GM19238 (cell line): Measurements from ENCODE around the gene MOB3B.
"Not testable (repeated sequence)": the region's sequence is repeated elsewhere in the genome, so short reads cannot be mapped to it uniquely, and the experiment has no call there.

Source experiments
- DNase-seq: peaks from one replicate; pipeline ENCODE4 v3.0.0; 2011; ENCODE audit warnings: low spot score; ENCODE audit not compliant: insufficient read length

The MOB3B gene

DNA sequence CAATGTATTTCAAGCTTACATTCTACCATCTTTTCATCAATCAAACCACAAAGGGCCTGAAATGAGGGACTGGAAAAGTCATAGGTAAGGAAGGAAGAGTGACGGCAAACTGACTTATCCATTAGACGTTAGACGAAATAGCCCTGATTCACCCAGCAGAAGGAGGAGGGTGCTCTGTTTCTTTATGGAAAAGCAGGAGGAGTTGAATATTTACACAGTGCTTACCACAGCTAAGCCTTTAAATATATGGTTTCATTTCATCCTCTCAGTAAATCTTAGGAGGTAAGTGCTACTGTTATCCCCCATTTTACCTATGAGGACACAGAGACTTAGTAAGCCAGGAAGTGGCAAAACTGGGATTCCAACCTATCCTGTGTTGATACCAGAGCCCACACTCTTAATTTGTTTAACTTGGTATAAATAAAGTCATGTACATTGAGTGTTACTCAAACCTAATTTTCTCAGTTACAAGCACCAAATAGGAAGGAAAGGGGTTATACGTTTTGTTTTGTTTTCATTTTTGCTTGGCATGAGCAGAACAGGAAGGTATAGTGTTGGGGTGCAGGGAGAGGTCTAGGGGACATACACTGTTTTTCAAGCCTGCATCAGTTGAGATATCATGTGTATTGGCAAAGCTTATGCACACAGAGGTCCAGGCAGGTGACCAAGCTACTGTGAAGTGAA is 103.6 kb downstream of the MOB3B start:
- DNase-seq, result no peak

DNA sequence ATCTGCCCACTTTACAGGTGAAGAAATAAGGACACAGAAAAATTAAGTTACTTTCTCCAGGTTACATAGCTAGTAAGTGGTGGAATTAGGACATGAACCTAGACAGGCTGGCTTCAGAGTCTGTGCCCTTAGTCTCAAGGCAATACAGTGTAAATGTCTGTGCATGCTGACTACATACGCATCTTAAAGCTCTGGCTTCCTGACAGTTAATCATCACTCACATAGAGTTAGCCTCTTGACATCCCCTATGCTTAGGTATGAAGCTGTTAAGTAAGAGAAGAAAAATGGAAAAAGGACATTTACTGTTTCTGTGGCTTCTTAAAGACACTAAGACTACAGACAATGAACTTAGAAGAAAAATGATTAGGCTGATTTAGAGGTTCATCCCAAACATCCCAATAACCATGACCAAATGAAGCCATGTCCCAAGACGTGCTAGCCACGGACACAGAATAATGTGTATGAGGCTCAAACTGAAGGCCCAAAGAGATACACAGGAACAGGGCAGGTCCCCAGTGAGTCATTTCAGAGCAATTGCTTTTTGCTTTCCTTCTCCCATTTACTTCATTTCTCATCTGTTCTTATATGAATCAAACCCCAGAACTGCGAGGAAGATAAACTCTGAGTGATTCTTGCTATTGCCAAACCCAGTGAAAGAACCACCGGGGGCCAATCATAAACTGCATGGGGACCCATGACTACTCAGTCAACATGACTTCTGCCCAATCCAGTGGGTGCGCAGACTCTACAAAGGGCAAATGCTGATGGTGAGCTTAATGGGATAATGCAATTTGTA is 105.5 kb downstream of the MOB3B start:
- no peak for DNase-seq

DNA sequence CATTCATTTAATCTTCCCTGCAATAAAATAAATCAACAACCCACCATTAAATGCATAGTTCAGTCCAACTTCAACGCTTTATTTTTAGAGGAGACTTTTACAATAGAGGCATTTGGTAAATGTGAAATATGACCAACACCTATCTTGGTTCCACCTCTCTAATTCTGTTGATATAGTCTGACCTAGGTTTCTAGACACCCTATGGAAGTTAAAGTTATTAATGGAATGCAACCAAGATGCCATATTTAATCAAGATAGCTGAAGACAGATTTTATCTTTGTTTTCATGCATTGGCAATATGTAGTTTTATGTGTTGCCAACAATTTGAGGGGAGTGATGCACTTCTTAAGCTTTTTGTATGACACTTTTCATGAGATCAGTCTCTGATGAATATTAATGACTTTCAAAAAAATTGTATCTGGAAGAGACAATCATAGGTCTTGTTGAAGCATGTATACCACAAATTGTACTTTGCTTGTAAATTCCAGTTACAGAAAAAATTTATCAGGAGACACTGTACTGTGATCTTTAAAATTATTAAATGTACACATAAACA is 107.3 kb downstream of the MOB3B start:
- DNase-seq, result no peak

DNA sequence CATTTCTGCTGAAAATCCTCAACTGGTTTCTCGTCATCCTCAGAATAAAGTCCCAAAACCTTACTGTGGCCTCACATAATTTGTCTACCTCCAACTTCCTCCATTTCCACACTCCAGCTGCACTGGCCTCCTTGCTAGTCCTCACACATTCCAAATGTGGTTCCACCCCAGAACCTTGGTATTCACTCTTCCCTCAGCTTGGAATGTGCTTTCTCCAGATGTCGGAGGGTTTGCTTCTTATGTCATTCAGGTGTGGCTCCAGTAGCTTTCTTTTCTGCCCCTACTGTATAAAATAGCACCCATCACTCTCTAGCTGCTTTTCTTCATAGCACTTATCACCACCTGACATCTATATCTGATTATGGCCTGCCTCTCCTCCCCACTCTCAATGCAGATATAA is 108.0 kb downstream of the MOB3B start:
- no peak for DNase-seq

DNA sequence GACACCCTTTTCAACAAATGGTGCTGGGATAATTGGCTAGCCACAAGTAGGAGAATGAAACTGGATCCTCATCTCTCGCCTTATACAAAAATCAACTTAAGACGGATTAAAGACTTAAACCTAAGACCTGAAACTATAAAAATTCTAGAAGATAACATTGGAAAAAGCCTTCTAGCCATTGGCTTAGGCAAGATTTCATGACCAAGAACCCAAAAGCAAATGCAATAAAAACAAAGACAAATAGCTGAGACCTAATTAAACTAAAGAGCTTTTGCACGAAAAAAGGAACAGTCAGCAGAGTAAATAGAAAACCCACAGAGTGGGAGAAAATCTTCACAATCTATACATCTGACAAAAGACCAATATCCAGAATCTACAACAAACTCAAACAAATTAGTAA is 110.1 kb downstream of the MOB3B start:
- DNase-seq, result not testable (repeated sequence)

DNA sequence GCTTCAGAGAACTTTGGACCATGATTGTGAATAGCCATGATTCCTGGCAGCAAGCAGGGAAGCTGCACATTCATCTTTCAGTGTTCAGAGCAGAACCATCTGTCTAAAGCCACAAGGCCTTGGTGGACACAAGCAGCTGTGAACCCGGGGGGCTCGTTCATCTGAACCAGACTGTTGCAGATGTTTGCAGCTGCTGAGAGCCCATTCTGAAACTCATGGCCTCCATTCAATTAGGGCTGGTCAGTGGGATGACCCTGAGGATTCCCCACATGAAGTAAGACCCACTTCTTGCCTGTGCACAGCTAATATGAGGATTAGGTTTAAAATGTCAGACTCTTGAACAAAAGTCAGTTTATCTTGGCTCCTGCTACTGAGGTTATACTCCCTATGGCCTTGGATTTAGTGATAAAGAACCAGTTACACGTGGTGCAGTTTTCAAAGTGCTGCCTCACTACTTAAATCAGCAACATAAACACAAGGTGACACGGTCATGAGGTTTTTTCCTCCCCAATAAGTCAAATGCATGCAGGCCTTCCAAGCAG is 115.3 kb downstream of the MOB3B start:
- no peak for DNase-seq

DNA sequence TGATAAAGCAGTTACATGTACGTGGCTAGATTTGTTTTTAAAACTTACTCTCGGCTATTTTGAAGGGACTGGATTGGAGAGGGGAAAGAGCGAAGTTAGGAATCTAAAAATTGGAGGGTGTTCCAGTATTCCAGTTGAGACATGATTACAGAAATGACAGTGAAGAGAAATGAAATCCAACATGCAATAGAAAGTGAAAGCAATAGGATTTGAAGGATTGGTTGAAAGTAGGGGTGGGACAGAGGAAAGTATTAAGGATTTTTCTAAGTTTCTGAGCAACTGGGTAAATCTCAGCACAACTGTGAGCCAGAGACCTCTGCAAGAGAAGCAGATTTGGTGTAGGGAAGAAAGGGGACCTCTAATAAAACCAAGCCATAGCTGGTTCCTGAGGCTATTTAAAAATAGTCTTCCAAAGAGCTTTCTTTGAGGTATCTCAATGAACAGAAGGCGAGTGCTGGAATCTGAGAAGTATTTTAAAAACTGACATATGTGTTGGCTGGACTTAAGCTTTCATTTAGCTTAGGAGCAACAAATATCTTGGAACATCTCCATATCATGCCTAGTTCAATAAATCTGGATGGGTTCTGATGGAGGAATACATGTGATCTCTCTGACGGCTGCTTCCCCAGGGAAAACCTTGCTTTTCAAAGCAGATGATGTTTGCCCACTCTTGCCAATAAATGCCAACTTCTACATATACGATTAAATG is 115.9 kb downstream of the MOB3B start:
- DNase-seq, result no peak

DNA sequence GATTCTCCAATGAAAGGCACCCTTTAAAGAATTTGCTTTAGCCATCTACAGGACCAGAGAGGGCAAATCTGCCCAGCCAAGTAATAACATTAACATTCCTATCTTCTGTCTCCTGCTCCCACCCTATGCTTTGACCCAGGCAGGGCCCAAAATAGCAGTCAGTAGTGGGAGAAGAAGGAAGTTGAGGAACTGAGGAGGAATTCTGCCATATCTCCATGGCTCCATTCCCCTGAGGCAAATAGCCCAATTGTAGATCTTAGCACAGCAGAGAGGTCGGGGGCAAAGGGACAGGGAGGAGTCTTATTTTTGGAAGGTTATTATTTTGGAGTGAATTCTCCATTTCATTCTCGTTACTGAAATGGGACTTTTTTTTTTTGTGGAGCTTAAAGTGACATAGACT is 116.7 kb downstream of the MOB3B start:
- no peak for DNase-seq

DNA sequence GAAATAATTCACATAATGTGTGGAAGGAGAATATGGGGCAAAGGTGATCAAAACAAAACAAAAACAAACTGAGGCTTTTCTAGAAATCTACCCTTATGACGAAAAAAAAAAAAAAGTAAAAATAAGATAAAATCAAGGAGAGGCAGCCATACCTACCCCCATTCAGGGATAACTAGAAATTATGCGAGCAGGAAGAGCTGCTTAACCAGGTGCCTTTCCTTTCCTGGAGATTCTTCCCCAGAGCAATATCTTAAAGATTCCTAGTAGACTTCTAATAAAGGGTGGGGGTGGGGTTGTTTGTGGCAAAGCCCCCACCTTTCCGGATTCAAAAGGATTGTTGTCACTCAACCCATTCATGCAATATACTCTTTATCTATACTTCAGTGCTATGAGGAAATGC is 117.5 kb downstream of the MOB3B start:
- DNase-seq, result no peak

DNA sequence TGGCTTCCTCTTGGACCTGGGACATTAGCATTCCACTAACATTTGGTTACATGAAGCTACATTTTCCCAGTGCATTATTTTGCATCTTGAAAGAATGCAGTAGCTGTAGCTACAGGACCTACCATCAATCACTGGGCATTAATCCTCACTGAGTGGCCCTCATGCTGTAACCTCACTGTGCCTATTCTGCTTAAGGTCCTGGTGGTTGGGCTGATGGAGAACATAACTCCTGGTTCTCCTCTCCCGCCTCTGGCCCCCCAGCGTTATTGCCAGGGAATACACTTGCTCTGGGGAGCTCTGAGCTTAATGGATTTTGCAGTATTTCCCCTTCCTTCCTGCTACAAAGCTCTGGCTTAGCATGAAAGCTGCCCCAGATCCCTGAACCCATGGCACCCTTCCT is 121.1 kb downstream of the MOB3B start:
- no peak for DNase-seq

DNA sequence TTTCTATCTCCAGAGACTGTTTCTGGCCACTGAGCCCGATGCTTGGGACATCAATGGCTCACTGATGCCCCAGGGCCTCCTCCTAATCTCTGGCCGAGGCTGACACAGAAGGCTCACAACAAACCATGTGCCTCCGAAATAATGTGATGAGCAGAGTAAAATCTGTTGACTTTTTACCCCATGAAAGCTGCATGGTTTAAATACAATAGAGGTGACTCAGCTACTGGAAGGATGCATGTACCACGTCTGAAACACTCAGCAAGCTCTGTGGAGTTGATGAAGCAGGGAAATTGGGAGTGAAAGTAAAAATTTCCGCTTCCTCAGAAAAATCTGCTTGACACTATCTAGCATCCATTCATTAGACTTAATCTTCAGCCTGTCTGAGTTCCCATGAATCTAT is 121.6 kb downstream of the MOB3B start:
- DNase-seq, result no peak

DNA sequence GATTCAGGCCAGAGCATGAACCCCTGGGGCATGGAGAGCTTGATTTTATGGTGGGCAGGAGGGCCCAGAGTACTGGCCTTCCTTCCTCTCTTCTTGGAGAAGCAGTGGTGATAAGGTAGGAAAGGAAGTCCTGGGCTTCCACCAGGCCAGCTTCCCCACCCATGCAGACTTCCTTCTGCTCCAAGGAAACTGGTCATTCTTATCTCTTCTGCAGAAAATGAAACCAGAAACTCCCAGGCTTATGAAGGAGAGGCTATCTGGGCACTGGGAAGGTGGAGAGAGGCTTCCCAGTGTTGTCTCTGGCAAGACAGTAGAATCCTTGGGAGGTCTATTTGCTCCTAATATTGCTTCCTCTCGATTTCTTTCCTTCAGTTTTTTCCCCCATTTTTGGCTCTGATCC is 122.1 kb downstream of the MOB3B start:
- DNase-seq, result no peak

DNA sequence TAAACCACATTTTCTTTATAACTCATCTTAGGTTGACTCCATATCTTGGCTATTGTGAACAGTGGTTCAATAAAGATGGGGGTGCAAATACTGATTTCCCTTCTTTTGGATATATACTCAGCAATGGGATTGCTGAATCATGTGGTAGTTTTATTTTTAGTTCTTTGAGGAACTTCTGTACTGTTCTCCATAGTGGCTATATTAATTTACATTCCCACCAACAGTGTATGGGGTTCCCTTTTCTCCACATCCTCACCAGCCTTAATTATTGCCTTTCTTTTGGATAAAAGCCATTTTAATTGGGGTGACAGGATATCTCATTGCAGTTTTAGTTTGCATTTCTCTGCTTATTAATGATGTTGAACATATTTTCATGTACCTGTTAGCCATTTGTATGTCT is 125.0 kb downstream of the MOB3B start:
- DNase-seq, result no peak

DNA sequence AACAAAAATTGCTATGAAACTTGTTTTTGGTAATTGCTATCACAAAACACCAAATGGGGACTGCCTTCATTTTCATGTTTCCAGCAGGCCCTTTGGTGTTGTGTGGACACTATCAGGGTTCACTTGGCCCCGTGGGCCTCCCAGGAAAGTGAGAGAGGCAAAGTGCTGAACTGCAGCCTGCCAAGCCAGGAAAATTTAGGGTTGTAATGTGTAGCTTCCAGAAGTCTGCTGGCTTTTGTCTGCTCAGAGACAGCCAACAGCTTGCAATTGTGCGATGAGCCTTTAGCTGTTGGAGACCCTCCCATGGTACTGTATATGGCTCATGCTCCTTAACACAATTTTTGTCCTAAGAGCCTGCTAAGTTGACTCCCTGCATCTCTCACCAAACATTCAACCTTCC is 127.0 kb downstream of the MOB3B start:
- no peak for DNase-seq

DNA sequence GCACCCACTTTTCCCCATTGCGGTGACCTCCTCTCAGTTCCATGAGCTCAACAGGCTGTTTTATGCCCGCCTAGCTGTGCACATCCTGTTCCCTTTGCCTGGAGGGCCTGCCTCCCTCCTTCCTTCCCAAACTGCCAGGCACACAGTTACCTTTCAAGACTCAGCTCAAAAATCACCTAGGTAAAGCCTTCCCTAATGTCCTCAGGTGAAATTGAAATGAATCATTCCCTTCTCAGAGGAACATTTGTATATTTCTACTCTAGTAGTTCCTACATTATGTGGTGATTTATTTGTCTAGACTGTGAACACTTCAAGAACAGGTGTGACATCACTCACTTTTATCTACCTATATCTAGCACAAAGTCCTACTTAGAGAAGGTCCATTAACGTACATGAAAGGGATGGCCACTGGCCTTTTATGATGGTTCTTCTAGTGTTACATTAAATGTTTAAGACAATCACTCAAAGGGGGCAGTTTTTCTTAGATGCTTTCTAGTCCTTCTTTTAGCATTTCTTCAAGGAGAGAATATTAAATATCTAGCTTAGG is 129.2 kb downstream of the MOB3B start:
- no peak for DNase-seq

DNA sequence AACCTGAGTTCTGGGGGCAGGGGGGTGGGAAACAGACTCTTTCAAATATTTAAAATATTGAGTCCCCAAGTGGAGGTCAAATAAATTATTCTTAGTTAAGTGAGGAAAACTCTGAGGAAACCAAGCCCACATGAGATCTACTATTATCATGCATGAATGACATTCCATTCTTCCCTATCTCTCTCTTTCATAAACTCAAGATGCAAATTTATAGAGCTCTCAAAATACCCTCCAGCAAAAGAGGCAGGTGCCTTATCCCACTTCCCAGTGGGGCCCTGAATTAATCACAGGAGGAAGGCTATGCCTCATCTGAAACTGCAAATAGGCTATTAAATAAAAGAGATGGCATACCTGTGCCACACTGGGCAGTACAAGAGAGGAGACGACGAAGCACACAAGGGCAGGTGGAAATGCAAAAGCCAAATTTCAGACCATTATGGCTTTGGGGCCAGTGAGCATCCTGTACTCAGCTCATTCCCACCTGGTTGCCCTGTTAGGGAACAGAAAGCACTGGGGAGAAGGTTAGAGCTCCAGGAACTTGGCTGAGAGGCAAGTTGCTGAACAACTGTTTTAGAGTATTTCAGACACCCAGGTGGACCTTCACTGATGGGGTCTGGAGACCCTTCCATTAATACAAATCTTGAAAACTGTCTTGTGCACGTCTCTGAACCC is 130.5 kb downstream of the MOB3B start:
- DNase-seq, result no peak

DNA sequence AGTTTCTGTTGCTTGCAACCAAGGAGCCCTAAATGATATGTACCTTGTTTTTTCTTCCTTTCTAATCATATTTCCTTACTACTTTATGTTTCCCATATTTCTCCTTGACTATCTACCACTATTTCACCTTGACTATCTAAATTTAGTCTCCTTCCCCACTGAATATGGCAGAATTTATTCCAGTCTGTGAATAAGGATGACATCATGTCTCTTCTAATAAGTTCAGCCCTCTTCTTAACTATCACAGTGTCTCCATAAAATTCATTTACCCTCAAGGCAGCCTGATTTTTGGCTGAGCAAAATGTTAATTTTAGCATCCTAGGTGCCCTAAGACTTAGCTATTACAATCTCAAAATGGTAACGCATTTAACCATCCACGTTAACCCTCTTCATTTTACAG is 133.1 kb downstream of the MOB3B start:
- DNase-seq, result no peak

DNA sequence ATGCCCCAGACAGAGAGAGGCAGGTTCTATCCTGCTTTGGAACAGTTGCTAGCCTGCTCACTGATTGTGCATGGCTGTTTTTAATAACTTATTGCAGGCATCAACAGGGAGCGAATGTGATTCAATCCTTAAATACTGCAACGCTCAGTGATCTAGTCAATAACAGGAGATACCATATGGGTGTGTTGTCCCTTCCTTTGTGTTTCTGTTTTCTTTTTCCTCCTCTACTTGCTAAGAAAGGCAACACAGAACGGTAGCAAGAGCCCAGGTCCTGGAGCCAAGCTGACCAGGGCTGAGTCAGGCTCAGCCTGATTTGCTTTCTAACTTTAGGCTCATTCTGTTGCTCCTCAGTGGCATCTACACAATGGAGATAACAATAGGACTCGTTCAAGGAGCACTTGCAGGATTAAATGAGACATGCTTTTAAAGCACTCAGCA is 134.1 kb downstream of the MOB3B start:
- DNase-seq, result no peak

DNA sequence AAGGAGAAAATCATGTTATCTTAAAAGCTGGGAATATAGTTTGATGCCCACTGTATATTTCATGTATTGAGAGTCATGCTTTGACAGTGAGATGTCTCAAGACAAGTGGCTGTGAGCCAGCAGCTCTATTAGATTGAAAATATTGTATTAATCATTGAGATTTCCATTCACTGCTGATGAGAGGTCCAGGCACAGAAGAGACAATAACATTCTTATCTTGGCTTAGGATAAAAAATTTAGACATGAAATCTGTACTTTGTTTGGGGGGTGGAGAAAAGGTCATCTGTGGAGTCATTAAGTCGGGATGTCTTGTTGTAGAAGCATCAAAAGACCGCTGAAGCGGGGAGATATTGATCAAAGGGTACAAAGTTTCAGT is 134.8 kb downstream of the MOB3B start:
- DNase-seq, result no peak

DNA sequence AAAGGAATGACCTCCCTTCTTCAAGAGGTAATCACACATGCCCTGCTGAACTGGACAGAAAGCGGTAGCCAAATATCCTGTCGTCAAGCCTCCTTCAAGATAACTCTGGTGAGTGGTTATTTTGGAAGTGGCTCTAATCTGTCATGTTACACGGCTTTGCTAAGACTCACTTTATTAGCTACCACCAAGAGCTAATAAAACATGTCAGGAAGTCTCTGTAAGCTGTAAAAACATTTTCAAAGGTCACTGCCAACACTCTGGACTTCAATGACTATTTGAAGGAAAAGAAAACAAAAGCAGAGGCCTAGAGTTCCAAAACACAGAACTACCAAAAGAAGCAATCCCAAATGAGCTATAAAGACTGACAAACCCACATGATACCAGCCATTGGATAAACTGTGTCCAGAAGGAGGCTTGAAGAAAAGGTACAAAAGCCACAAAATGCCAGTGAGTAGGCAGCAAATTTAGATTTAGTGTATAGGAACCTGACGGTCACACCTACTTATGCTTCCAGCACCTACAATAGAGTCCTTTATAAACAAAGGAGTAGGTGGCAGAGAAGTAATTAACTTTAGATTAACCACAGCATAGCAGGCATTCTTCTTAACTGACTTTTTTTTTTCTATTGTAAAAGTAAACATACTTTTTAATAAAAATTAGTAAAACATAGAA is 135.3 kb downstream of the MOB3B start:
- DNase-seq, result no peak
